PFSK-1 (cell line): ENCODE results near the gene EEF1AKMT3. TPM values are rescaled to one million over a fixed set of nuclear protein-coding genes. Genes with fewer than 3 reads are reported as not detected.

Experiments used
- FOXP2 ChIP-seq: optimal IDR thresholded peaks from 2 replicates; pipeline ENCODE3; 2011; ENCODE audit warnings: borderline replicate concordance, control low read depth, inconsistent platforms; ENCODE audit not compliant: insufficient read depth; ENCODE audit errors: extremely low read length, extremely low read depth
- POLR2AphosphoS5 ChIP-seq: IDR thresholded peaks from 2 replicates; pipeline ENCODE4 v1.6.1; 2012; ENCODE audit warnings: low read depth, mild to moderate bottlenecking, control low read depth, low read length, moderate library complexity
- REST ChIP-seq, 2 experiments: IDR thresholded peaks; 2 replicates each; pipeline versions ENCODE4 v1.6.1 to v1.8.0; 2011 to 2012; ENCODE audit warnings: low read depth in 2 of 2, low read length in 2 of 2, control low read depth in 1 of 2, inconsistent platforms in 1 of 2, mild to moderate bottlenecking in 1 of 2, moderate library complexity in 1 of 2; ENCODE audit not compliant: insufficient read depth in 1 of 2
- SIN3A ChIP-seq: IDR thresholded peaks from 2 replicates; pipeline ENCODE4 v1.6.1; 2012; ENCODE audit warnings: mild to moderate bottlenecking, low read length, moderate library complexity, borderline replicate concordance; ENCODE audit not compliant: insufficient read depth
- TAF1 ChIP-seq: IDR thresholded peaks from 2 replicates; pipeline ENCODE4 v1.6.1; 2012; ENCODE audit warnings: low read length, control low read depth, borderline replicate concordance; ENCODE audit not compliant: insufficient read depth
- polyA plus RNA-seq: library from polyadenylated mRNA; unstranded; fragments of >200 nt; gene quantifications from one replicate; pipeline ENCODE4 v1.2.1, GENCODE V29; 2012; ENCODE audit warnings: low read depth, missing spikeins; ENCODE audit not compliant: insufficient read length

EEF1AKMT3 gene
- polyA plus RNA-seq: 7.4 TPM

GRCh38 chr12:57772429-57773322, at the start of gene EEF1AKMT3:
Gene EEF1AKMT3 (plus strand): TSS chr12:57772614. CDS start chr12:57772725, 111 bp downstream.
- TF ChIP-seq SIN3A: 0 out of 2 replicates have a peak, but pooled peaks have one; percentile 12
- no peak for TF ChIP-seq TAF1
- no peak; the same call in 1 of the 2 replicates for TF ChIP-seq POLR2AphosphoS5

- TF ChIP-seq FOXP2: no peak
- no peak for TF ChIP-seq TAF1
- no peak for TF ChIP-seq SIN3A
- no peak for TF ChIP-seq POLR2AphosphoS5
- no peak for TF ChIP-seq REST (IDR thresholded peaks at IDR 0.05; ENCODE audit: insufficient read depth in 1 of 2, low read depth in 2 of 2, low read length in 2 of 2)
Observed at GRCh38 chr12:57722716-57723629, 49.4 kb upstream of the EEF1AKMT3 start.

GRCh38 chr12:57723630-57723962, 48.8 kb upstream of the EEF1AKMT3 start:
- TF ChIP-seq SIN3A: no peak
- TF ChIP-seq REST (IDR thresholded peaks at IDR 0.05; ENCODE audit: insufficient read depth in 1 of 2, low read depth in 2 of 2, low read length in 2 of 2): no peak
- TF ChIP-seq TAF1: no peak
- no peak for TF ChIP-seq FOXP2
- TF ChIP-seq POLR2AphosphoS5: no peak

GRCh38 chr12:57724003-57724935, 48.1 kb upstream of the EEF1AKMT3 start:
- no peak for TF ChIP-seq FOXP2
- TF ChIP-seq TAF1: no peak
- TF ChIP-seq POLR2AphosphoS5: no peak
- TF ChIP-seq SIN3A: no peak
- no peak for TF ChIP-seq REST (IDR thresholded peaks at IDR 0.05; ENCODE audit: insufficient read depth in 1 of 2, low read depth in 2 of 2, low read length in 2 of 2)
